Measurements from ENCODE around the gene P2RY4.
"Not testable (repeated sequence)": the region's sequence is repeated elsewhere in the genome, so short reads cannot be mapped to it uniquely, and the experiment has no call there.

Gene P2RY4

GRCh38 chrX:70231666-70232065 is 28.3 kb downstream of the P2RY4 start:
- DNase-seq (ENCODE audit: low spot score in 2 of 2) (no peak), ATAC-seq (replicated peaks; ENCODE audit: extremely low read depth, poor library complexity, severe bottlenecking) (no peak)
- no peak overlapping the region for H3K4me3 Mint-ChIP-seq
- no peaks in the 10 kb centered on the region for H3K9me3 Mint-ChIP-seq
- H3K36me3 Mint-ChIP-seq (ENCODE audit: insufficient read depth), result no peaks in the 10 kb centered on the region
- H3K27ac Mint-ChIP-seq (ENCODE audit: low read depth), result no peak overlapping the region
- H3K27me3 Mint-ChIP-seq, result no peaks in the 10 kb centered on the region
- no peaks in the 10 kb centered on the region for H3K4me1 Mint-ChIP-seq

- Mint-ChIP-seq H3K27me3 (no peaks in the 10 kb centered on the region), H3K9me3 (no peaks in the 10 kb centered on the region), H3K27ac (ENCODE audit: low read depth) (no peak overlapping the region), H3K36me3 (ENCODE audit: insufficient read depth) (no peaks in the 10 kb centered on the region), H3K4me1 (no peaks in the 10 kb centered on the region), H3K4me3 (no peak overlapping the region)
- no peak for DNase-seq (ENCODE audit: low spot score in 2 of 2)
- ATAC-seq (replicated peaks; ENCODE audit: extremely low read depth, poor library complexity, severe bottlenecking), result no peak
Measured at GRCh38 chrX:70226687-70227086, 33.3 kb downstream of the P2RY4 start.

DNA sequence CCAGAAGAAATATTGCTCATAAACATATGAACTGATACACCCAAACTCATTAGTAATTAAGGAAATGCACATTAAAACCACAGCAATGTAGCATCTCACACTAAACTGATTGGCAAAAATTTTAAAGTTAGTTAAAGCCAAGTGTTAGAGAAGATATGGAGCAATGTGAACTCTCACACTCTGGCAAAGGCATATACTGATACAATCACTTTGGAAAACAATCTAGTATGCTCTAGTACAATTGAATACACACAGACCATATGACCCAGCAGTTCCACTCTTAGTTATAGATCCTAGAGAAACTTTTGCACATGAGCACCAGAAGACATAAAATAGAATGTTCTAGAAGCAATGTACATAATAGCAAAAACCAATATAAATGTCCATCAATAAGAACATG is 34.0 kb downstream of the P2RY4 start:
- DNase-seq (ENCODE audit: low spot score in 2 of 2), result no peak
- no peaks in the 10 kb centered on the region for H3K27me3 Mint-ChIP-seq
- no peaks in the 10 kb centered on the region for H3K9me3 Mint-ChIP-seq
- H3K4me1 Mint-ChIP-seq, result no peaks in the 10 kb centered on the region
- no peak overlapping the region for H3K4me3 Mint-ChIP-seq
- H3K27ac Mint-ChIP-seq (ENCODE audit: low read depth), result no peak overlapping the region
- no peaks in the 10 kb centered on the region for H3K36me3 Mint-ChIP-seq (ENCODE audit: insufficient read depth)
- no peak for ATAC-seq (replicated peaks; ENCODE audit: extremely low read depth, poor library complexity, severe bottlenecking)

DNA sequence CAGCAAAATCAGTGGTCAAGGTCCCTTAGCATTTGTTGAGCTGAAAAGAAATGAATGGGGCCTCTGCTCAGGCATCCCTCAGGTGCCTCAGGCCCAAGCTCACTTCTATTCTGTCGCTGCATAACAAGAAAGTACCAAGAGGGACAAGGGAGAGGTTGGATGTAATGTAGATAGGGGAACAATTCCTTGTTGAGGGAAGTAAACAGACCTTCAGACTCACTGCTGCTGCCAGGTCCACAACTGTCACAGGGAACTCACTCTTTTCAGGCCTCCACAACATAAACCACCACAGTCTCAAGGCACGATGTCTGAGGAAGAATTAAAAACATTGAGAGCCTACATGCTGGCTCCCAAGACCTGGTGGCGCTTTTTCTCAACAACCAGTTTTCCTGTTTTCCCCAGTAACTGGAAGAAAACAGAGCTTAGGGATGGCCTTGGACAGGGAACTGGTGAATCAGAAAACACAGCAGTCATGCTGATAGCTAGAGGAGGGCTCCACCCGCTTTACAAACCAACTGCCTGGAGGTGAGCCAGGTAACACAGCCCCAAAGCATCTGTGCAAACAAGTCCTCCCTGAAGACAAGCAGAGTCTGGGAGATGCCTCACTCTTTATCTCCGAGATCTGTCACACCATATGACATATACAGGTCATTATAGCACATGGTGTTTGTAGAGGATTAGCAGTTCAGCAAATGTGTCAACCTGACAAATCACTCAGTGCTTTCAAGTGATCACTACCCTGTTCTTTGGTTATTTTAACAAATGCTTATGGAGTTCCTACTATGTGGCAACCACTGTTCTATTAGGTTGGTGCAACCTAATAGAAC is 39.9 kb downstream of the P2RY4 start:
- H3K4me1 Mint-ChIP-seq, result no peaks in the 10 kb centered on the region

GRCh38 chrX:70209570-70209969 is 50.4 kb downstream of the P2RY4 start:
- ATAC-seq (replicated peaks; ENCODE audit: extremely low read depth, poor library complexity, severe bottlenecking); H3K4me3 Mint-ChIP-seq; H3K9me3 Mint-ChIP-seq; H3K27me3 Mint-ChIP-seq; H3K36me3 Mint-ChIP-seq (ENCODE audit: insufficient read depth); H3K27ac Mint-ChIP-seq (ENCODE audit: low read depth); DNase-seq (ENCODE audit: low spot score in 2 of 2); H3K4me1 Mint-ChIP-seq: not testable (repeated sequence)

More for the DNA sequence above, 39.9 kb downstream of the P2RY4 start:
- Mint-ChIP-seq H3K27ac (ENCODE audit: low read depth) (no peak overlapping the region), H3K9me3 (no peaks in the 10 kb centered on the region), H3K4me3 (no peak overlapping the region), H3K36me3 (ENCODE audit: insufficient read depth) (no peaks in the 10 kb centered on the region), H3K27me3 (no peaks in the 10 kb centered on the region)
- DNase-seq (ENCODE audit: low spot score in 2 of 2), result no peak
- ATAC-seq (replicated peaks; ENCODE audit: extremely low read depth, poor library complexity, severe bottlenecking), result no peak

- no peak for DNase-seq (ENCODE audit: low spot score in 2 of 2)
- no peak for ATAC-seq (replicated peaks; ENCODE audit: extremely low read depth, poor library complexity, severe bottlenecking)
- Mint-ChIP-seq H3K36me3 (ENCODE audit: insufficient read depth) (no peaks in the 10 kb centered on the region), H3K9me3 (no peaks in the 10 kb centered on the region), H3K27me3 (no peaks in the 10 kb centered on the region), H3K4me3 (no peak overlapping the region), H3K4me1 (no peaks in the 10 kb centered on the region), H3K27ac (ENCODE audit: low read depth) (no peak overlapping the region)
Measured at GRCh38 chrX:70208479-70208878, 51.5 kb downstream of the P2RY4 start.
